ENCODE results near the gene CASKIN2. TPM values are rescaled to one million over a fixed set of nuclear protein-coding genes. Genes with fewer than 3 reads are reported as not detected.
A peak's percentile ranks its signal among the peaks of the same experiment; 100 is the strongest.

Gene CASKIN2
- total and polyA plus RNA-seq, 9 donors: 11.4 to 27.9 (median 23.8) TPM

DNA sequence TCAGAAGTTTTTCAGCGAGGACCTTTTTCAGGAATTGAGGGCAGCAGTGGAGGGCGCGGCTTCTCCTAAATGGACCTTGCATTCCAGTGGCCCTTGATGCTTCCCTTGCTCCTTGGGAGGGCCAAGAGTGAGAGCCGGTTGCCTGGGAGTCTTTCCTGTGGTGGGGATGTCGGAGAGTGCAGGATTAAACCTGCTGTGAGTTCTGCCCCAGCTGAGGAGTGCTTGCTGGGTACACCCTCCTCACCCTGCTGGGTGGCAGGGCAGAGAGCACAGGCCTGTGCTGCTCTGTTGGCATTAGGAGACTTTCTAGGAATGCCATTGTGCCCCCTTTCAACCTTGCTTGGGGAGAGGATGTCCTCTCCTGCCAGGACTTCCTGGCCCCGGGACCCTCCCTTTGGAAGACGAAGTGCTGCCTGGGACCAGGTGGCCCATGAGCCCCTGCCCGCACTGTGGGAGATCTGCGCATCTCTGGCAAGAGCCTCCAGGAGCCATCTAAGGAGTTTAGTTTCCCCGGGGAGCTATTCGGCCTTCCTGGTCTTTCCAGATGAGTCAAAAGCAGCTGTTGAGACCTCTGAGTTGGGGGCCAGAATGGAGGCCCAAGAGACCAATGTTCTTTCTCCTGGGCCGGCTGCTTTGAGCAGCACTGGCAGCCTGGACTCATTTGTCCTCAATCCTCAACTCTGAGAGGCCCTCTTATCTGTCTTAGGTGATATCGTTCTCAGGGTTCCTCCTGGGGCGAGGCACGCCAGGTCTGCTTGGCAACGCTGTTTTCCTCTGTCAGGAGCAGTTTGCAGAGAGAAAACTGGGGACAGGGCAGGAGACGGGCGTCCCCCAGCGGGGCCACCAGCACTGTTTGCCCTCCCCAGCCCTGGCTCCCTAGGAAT lies 15.7 kb upstream of the CASKIN2 start:
- no peak for DNase-seq
- no peak overlapping the region for H3K27ac ChIP-seq (ENCODE audit: low read length)
- no peak overlapping the region for H3K4me3 ChIP-seq (ENCODE audit: low read length)
- H3K27me3 ChIP-seq (ENCODE audit: control insufficient read depth, insufficient read depth, low read length): peaks cover 13% of the 10 kb centered on the region
- WGBS (ENCODE audit: insufficient coverage): 63% methylated on average over 14 of the region's 19 CpGs
- no peaks in the 10 kb centered on the region for H3K9me3 ChIP-seq (replicated peaks; ENCODE audit: control insufficient read depth, low read depth, low read length)
- H3K36me3 ChIP-seq (ENCODE audit: control insufficient read depth, insufficient read depth, low read length): no peaks in the 10 kb centered on the region
- H3K4me1 ChIP-seq (ENCODE audit: control insufficient read depth, insufficient read depth, low read length): peaks cover 34% of the 10 kb centered on the region

DNA sequence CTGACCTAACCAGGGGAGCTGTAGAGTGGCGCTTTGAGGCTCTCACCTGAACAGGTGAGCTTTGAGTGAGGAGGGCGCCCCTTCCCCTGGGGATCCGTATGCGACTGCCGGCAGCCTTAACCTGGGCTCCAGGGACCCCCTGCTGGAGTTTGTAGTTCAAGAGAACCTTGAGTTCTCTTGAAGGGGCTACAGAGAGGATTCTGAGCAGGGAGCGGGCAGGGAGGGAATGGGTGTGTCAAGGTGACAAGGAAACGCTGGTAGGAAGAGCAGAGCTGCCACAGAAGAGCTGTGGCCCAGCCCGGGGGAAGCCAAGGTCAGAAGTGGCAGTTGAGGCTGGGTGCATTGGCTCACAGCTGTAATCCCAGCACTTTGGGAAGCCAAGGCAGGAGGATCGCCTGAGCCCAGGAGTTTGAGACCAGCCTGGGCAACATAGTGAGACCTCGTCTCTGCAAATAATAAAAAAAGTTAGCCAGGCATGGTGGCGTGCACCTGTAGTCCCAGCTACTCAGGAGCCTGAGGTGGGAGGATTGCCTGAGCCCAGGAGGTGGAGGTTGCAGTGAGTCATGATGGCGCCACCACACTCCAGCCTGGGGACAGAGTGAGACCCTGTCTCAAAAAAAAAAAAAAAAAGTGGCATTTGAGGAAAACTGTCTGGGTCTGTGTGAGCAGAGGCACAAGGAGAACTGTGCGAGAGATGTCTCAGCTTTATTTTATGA lies 11.4 kb upstream of the CASKIN2 start:
- no peak overlapping the region for H3K27ac ChIP-seq (ENCODE audit: low read length)

DNA sequence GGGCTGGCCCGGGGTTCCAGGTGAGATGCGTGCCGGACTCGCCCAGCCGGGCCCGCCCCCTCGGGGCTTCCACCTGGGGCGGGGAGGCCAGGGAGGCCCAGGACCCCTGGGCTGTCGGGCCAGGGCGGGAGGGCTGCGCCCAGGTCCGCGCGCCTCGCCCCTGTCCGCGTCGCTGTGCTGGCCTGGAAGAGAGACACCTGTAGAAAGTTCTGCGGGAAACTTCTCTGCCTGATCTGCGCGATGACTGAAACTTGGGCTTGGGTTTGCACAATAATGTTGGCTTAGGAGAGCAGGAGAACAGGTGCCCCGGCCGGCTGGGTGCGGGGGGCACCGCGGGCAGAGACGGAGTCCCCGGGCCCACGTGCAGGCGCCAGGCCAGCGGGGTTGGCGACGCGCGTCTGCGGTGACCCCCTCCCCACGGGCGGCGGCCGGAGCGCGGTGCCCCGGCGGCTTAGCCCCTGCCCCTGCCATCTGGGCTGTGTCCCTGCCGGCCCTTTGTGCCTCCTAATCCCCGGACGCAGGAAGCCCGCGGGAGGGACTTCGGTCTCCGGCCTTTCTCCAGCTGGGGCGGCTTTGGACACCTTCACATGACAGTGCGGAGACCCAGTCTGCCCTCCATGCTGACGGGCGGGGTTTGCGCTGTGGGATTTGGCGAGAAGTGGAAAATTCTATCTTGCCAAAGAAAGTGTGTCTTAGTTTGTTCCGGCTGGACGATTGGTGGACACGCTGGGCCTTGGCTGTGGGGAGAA lies 10.6 kb upstream of the CASKIN2 start:
- Histone ChIP-seq H3K4me3 (ENCODE audit: low read length) (peak overlapping the region; percentile 27), H3K36me3 (ENCODE audit: control insufficient read depth, insufficient read depth, low read length) (peaks cover 30% of the 10 kb centered on the region), H3K9me3 (replicated peaks; ENCODE audit: control insufficient read depth, low read depth, low read length) (no peaks in the 10 kb centered on the region), H3K27me3 (ENCODE audit: control insufficient read depth, insufficient read depth, low read length) (peaks cover 18% of the 10 kb centered on the region), H3K27ac (ENCODE audit: low read length) (no peak overlapping the region), H3K4me1 (ENCODE audit: control insufficient read depth, insufficient read depth, low read length) (peaks cover 18% of the 10 kb centered on the region)
- 2% methylated on average over 60 of the region's 60 CpGs for WGBS (ENCODE audit: insufficient coverage)
- no peak for DNase-seq

More for the DNA sequence above, 11.4 kb upstream of the CASKIN2 start:
- Histone ChIP-seq H3K27me3 (ENCODE audit: control insufficient read depth, insufficient read depth, low read length) (peaks cover 18% of the 10 kb centered on the region), H3K36me3 (ENCODE audit: control insufficient read depth, insufficient read depth, low read length) (peaks cover 23% of the 10 kb centered on the region), H3K9me3 (replicated peaks; ENCODE audit: control insufficient read depth, low read depth, low read length) (no peaks in the 10 kb centered on the region), H3K4me1 (ENCODE audit: control insufficient read depth, insufficient read depth, low read length) (peaks cover 25% of the 10 kb centered on the region), H3K4me3 (ENCODE audit: low read length) (no peak overlapping the region)
- 38% methylated on average over 10 of the region's 13 CpGs for WGBS (ENCODE audit: insufficient coverage)
- no peak for DNase-seq

DNA sequence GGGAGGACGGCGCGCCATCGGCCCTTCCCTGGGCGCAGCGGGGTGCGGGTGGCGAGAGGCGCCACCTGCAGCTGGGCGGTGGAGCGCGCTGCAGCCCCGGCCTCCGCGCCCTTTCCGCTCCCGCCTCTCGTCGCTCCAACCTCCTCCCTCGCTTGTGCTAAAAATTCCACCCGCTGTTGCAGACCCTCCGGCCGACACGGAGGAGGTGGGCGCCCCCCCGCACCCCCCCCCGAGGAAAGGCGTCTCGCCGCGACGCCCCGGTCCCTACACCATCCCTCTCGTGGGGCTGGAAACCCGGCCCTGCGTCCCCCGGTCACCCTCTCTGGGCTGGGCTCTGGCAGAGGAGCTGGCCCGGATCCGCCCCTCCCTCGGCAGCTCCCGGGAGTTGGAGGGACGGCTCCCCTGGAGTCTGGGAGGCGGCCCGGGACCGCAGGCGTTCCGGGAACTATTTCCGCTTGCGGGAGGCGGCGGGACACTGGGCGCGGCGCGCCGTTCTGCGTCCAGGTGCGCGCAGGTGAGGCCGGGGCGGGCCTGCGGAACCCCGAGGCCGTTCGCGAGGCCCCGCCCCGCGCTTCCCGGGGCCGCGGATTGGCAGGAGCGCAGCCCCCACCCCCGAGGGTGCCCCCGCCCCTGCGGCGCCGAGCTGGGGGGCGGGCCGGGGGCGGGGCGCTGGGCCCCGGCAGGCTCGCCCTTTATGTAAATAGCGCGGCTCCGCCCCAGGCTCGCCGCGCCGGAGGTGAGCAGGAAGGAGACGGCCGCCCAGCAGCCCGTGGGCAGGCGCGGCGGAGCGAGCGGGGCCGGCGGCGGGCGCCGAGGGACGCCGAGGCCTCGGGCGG lies 9.9 kb upstream of the CASKIN2 start, which contains the start of gene LLGL2:
Gene LLGL2, plus strand, starts transcription at position 728 of the 836 bp plus-strand sequence. CDS start 17,730 bp downstream, outside the sequence.
- DNase-seq: peak; percentile 80
- under 1% methylated on average over 97 of the region's 108 CpGs for WGBS (ENCODE audit: insufficient coverage)
- Histone ChIP-seq H3K4me3 (ENCODE audit: low read length) (peak within 1 kb of the TSS; percentile 62), H3K27me3 (ENCODE audit: control insufficient read depth, insufficient read depth, low read length) (peaks cover 18% of the 10 kb centered on the region), H3K4me1 (ENCODE audit: control insufficient read depth, insufficient read depth, low read length) (peaks cover 16% of the 10 kb centered on the region), H3K36me3 (ENCODE audit: control insufficient read depth, insufficient read depth, low read length) (peaks cover 31% of the 10 kb centered on the region), H3K9me3 (replicated peaks; ENCODE audit: control insufficient read depth, low read depth, low read length) (no peaks in the 10 kb centered on the region), H3K27ac (ENCODE audit: low read length) (no peak within 1 kb of the TSS)

DNA sequence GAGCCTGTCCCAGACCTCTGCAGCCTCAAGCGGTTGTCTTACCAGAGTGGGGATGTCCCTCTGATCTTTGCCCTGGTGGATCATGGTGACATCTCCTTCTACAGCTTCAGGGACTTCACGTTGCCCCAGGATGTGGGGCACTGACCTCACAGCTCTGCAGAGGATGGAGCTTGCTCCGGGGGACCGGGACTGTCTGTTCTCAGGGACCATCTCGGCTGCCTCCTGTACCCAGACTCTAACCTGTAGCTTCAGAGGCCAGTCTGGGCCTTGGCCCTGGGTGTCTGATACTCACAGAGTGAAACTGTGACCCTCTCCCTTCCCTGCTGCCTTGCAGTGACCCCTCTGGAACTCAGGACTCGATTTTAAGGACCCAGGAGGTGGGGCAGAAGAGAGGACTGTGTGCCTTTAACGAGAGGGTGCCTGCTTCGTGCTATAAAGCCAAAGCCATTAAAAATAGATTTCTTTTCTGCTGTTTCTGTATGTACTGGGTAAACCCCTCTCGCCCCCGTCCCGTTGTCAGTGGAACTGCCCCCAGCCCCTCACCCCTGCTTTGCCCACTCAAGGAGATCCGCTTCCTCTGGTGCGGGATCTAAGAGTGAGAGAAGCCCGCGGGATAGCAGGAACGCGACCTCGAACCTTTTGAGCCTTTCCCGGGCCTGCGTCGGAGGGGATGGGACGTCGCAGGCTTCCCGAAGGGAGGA lies 9.1 kb upstream of the CASKIN2 start:
- Histone ChIP-seq H3K4me1 (ENCODE audit: control insufficient read depth, insufficient read depth, low read length) (peaks cover 16% of the 10 kb centered on the region), H3K27ac (ENCODE audit: low read length) (no peak overlapping the region), H3K4me3 (ENCODE audit: low read length) (no peak overlapping the region), H3K27me3 (ENCODE audit: control insufficient read depth, insufficient read depth, low read length) (peaks cover 18% of the 10 kb centered on the region), H3K36me3 (ENCODE audit: control insufficient read depth, insufficient read depth, low read length) (peaks cover 37% of the 10 kb centered on the region), H3K9me3 (replicated peaks; ENCODE audit: control insufficient read depth, low read depth, low read length) (no peaks in the 10 kb centered on the region)
- no peak for DNase-seq
- WGBS (ENCODE audit: insufficient coverage): 22% methylated on average over 8 of the region's 24 CpGs

DNA sequence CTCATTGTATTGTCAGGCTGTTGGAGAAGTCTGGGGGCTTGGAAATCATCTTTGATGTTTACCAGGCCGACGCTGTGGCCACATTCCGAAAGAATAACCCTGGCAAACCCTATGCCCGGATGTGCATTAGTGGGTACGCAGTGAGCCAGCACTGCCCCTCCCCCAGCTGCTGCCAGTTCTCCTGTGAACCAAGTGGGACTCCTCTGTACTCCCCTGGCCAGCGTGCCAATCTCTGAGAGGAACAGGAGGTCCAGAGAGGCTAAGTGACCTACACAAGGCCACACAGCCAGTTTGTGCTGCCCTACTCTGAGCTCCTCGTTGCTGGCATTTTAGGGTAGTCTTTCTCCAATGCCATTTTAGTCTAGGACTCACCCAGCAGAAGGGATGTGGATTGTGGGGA lies 8.3 kb upstream of the CASKIN2 start:
- no peak for DNase-seq
- peaks cover 16% of the 10 kb centered on the region for H3K4me1 ChIP-seq (ENCODE audit: control insufficient read depth, insufficient read depth, low read length)
- H3K27ac ChIP-seq (ENCODE audit: low read length): no peak overlapping the region
- H3K36me3 ChIP-seq (ENCODE audit: control insufficient read depth, insufficient read depth, low read length): peaks cover 44% of the 10 kb centered on the region
- no peak overlapping the region for H3K4me3 ChIP-seq (ENCODE audit: low read length)
- WGBS (ENCODE audit: insufficient coverage): 87% methylated on average over 5 of the region's 7 CpGs
- H3K9me3 ChIP-seq (replicated peaks; ENCODE audit: control insufficient read depth, low read depth, low read length): no peaks in the 10 kb centered on the region
- H3K27me3 ChIP-seq (ENCODE audit: control insufficient read depth, insufficient read depth, low read length): peaks cover 18% of the 10 kb centered on the region

DNA sequence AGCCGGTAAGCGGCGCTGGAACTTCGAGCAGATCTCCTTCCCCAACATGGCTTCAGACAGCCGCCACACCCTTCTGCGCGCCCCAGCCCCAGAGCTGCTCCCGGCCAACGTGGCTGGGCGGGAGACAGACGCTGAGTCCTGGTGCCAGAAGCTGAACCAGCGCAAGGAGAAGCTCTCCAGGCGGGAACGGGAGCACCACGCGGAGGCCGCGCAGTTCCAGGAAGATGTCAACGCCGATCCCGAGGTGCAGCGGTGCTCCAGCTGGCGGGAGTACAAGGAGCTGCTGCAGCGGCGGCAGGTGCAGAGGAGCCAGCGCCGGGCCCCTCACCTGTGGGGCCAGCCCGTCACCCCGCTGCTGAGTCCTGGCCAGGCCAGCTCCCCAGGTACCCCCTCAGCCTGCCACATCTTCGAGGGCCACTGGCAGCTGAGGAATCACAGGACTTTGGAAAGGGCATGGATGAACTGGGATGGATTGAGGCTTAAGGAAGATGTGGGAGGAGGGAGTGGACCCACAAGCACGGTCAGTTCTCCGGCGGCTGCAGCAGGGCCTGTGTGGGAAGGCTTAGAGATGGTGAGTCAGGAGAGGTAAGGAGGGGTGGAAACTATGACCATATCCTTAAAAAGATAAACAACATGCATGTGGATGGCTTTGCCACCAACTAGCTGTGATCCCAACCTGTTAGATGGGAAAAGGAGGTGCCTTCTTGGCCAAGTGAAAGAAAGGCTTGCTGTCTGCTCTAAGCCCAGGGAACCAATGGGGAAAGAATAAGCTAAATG lies 6.8 kb upstream of the CASKIN2 start:
- Histone ChIP-seq H3K9me3 (replicated peaks; ENCODE audit: control insufficient read depth, low read depth, low read length) (no peaks in the 10 kb centered on the region), H3K27me3 (ENCODE audit: control insufficient read depth, insufficient read depth, low read length) (peaks cover 16% of the 10 kb centered on the region), H3K27ac (ENCODE audit: low read length) (no peak overlapping the region), H3K4me1 (ENCODE audit: control insufficient read depth, insufficient read depth, low read length) (peaks cover 24% of the 10 kb centered on the region), H3K4me3 (ENCODE audit: low read length) (no peak overlapping the region), H3K36me3 (ENCODE audit: control insufficient read depth, insufficient read depth, low read length) (peaks cover 53% of the 10 kb centered on the region)
- no peak for DNase-seq
- 82% methylated on average over 25 of the region's 33 CpGs for WGBS (ENCODE audit: insufficient coverage)

DNA sequence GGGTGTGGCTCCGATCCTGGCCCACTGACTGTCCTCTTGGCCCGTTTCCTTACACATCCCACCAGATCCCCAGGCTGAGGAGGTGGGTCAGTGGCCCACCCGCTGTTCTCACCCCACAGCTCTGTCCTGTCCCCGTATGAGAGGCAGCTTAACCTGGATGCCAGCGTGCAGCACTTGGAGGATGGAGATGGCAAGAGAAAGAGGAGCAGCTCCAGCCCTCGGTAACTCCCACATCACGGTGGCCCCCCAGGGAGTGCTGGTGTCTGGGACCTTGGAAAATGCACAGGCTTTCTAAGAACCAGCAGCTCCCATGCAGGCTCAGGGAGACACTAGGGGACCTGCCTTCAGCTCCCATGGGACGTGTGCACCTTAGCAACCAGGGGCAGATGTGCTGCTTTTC lies 6.0 kb upstream of the CASKIN2 start:
- WGBS (ENCODE audit: insufficient coverage): 82% methylated on average over 6 of the region's 8 CpGs
- peaks cover 8% of the 10 kb centered on the region for H3K27me3 ChIP-seq (ENCODE audit: control insufficient read depth, insufficient read depth, low read length)
- H3K36me3 ChIP-seq (ENCODE audit: control insufficient read depth, insufficient read depth, low read length): peaks cover 53% of the 10 kb centered on the region
- DNase-seq: no peak
- no peaks in the 10 kb centered on the region for H3K9me3 ChIP-seq (replicated peaks; ENCODE audit: control insufficient read depth, low read depth, low read length)
- H3K4me1 ChIP-seq (ENCODE audit: control insufficient read depth, insufficient read depth, low read length): peaks cover 23% of the 10 kb centered on the region
- H3K27ac ChIP-seq (ENCODE audit: low read length): no peak overlapping the region
- H3K4me3 ChIP-seq (ENCODE audit: low read length): no peak overlapping the region
